A549 (cell line): ENCODE measurements around the gene CSNK2A1.

Source experiments
- EP300 ChIP-seq, 2 experiments: fragments of >200 bp; sonication (Bioruptor Twin); formaldehyde crosslinking; IDR thresholded peaks; 2 replicates in 1 of 2; 3 replicates in 1 of 2; pipeline ENCODE4 v1.6.1; 2016 to 2017
- KDM1A ChIP-seq: fragments of 200-600 bp; sonication (generic); IDR thresholded peaks from 2 replicates; pipeline ENCODE4 v1.6.1; 2016; ENCODE audit warnings: low read depth, mild to moderate bottlenecking
- MAFK ChIP-seq: fragments of 450-650 bp; IDR thresholded peaks from 2 replicates; pipeline ENCODE4 v1.6.1; 2014; ENCODE audit not compliant: partially characterized antibody
- POLR2A ChIP-seq: IDR thresholded peaks from 2 replicates; pipeline ENCODE4 v1.6.1; 2012; ENCODE audit warnings: mild to moderate bottlenecking, low read length
- ZFP36 ChIP-seq: fragments of 450-650 bp; IDR thresholded peaks from 2 replicates; pipeline ENCODE4 v1.6.1; 2014; ENCODE audit warnings: borderline replicate concordance; ENCODE audit not compliant: partially characterized antibody
- TF ChIP-seq, protein P1 (sequence below): fragments of >200 bp; sonication (Bioruptor Twin); formaldehyde crosslinking; IDR thresholded peaks from 3 replicates; pipeline ENCODE4 v1.5.1; 2016
- TF ChIP-seq, protein P2 (sequence below): fragments of 250-450 bp; sonication (Bioruptor Pico); IDR thresholded peaks from 2 replicates; pipeline ENCODE4 v1.5.0; 2021; ENCODE audit warnings: mild to moderate bottlenecking, moderate library complexity, borderline replicate concordance
- TF ChIP-seq, protein P3 (sequence below): IDR thresholded peaks from 2 replicates; pipeline ENCODE4 v1.6.1; 2012; ENCODE audit warnings: low read depth, borderline replicate concordance

DNA sequence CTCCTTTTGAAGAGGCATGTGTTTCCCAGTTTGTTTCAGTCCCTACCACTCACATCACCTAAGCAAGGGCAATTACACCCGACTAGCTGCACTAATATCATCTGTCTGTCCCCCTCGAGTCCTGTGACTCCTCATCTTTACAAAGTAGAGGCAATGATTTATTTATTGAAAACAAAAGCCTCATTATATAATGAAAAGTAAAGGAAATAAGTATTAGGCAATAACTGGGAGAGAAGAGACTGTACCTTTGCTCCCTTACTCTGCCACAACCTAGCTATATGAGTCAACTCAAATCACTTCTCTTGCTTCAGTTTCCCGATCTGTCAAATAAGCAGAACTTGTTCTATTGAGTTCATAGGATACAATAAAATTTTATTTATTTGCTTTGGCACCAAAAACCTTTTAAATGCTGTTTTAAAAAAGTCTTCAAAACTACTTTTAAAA lies 38.9 kb downstream of the CSNK2A1 start:
- TF ChIP-seq ZFP36 (no peak), POLR2A (no peak), EP300 (IDR thresholded peaks at IDR 0.05) (no peak), KDM1A (no peak), MAFK (no peak)
- TF ChIP-seq, protein P1, sequence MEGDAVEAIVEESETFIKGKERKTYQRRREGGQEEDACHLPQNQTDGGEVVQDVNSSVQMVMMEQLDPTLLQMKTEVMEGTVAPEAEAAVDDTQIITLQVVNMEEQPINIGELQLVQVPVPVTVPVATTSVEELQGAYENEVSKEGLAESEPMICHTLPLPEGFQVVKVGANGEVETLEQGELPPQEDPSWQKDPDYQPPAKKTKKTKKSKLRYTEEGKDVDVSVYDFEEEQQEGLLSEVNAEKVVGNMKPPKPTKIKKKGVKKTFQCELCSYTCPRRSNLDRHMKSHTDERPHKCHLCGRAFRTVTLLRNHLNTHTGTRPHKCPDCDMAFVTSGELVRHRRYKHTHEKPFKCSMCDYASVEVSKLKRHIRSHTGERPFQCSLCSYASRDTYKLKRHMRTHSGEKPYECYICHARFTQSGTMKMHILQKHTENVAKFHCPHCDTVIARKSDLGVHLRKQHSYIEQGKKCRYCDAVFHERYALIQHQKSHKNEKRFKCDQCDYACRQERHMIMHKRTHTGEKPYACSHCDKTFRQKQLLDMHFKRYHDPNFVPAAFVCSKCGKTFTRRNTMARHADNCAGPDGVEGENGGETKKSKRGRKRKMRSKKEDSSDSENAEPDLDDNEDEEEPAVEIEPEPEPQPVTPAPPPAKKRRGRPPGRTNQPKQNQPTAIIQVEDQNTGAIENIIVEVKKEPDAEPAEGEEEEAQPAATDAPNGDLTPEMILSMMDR: no peak
- TF ChIP-seq, protein P2, sequence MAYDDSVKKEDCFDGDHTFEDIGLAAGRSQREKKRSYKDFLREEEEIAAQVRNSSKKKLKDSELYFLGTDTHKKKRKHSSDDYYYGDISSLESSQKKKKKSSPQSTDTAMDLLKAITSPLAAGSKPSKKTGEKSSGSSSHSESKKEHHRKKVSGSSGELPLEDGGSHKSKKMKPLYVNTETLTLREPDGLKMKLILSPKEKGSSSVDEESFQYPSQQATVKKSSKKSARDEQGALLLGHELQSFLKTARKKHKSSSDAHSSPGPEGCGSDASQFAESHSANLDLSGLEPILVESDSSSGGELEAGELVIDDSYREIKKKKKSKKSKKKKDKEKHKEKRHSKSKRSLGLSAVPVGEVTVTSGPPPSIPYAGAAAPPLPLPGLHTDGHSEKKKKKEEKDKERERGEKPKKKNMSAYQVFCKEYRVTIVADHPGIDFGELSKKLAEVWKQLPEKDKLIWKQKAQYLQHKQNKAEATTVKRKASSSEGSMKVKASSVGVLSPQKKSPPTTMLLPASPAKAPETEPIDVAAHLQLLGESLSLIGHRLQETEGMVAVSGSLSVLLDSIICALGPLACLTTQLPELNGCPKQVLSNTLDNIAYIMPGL: no peak
- TF ChIP-seq, protein P3, sequence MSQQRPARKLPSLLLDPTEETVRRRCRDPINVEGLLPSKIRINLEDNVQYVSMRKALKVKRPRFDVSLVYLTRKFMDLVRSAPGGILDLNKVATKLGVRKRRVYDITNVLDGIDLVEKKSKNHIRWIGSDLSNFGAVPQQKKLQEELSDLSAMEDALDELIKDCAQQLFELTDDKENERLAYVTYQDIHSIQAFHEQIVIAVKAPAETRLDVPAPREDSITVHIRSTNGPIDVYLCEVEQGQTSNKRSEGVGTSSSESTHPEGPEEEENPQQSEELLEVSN: no peak
